ENCODE data around the gene SUPV3L1.
"Not testable (repeated sequence)": the region's sequence is repeated elsewhere in the genome, so short reads cannot be mapped to it uniquely, and the experiment has no call there.

Gene SUPV3L1

GRCh38 chr10:69179743-69180524, at the start of gene SUPV3L1:
TSS of gene SUPV3L1 (plus strand) at chr10:69180234. CDS start at chr10:69180292, 58 bp downstream.
- peak; percentile 78 for DNase-seq

- DNase-seq = no peak
Measured at GRCh38 chr10:69130251-69130650, 49.8 kb upstream of the SUPV3L1 start.

GRCh38 chr10:69139961-69140360, 40.1 kb upstream of the SUPV3L1 start:
- DNase-seq = no peak

- no peak for DNase-seq
Measured at GRCh38 chr10:69141304-69141703, 38.7 kb upstream of the SUPV3L1 start.

- DNase-seq = not testable (repeated sequence)
Measured at GRCh38 chr10:69142074-69142473, 38.0 kb upstream of the SUPV3L1 start.

- DNase-seq = no peak
Measured at GRCh38 chr10:69142983-69143382, 37.1 kb upstream of the SUPV3L1 start.

- no peak for DNase-seq
Measured at GRCh38 chr10:69145329-69145728, 34.7 kb upstream of the SUPV3L1 start.

- no peak for DNase-seq
Measured at GRCh38 chr10:69145864-69146263, 34.2 kb upstream of the SUPV3L1 start.

- no peak for DNase-seq
Measured at GRCh38 chr10:69146759-69147158, 33.3 kb upstream of the SUPV3L1 start.

- DNase-seq = no peak
Measured at GRCh38 chr10:69151984-69152383, 28.1 kb upstream of the SUPV3L1 start.

GRCh38 chr10:69153227-69153626, 26.8 kb upstream of the SUPV3L1 start:
- no peak for DNase-seq

GRCh38 chr10:69160809-69161241, 19.2 kb upstream of the SUPV3L1 start:
- no peak for DNase-seq

GRCh38 chr10:69168493-69168892, 11.5 kb upstream of the SUPV3L1 start:
- DNase-seq = no peak

GRCh38 chr10:69172241-69172982, 7.6 kb upstream of the SUPV3L1 start:
- no peak for DNase-seq

- not testable (repeated sequence) for DNase-seq
Measured at GRCh38 chr10:69175326-69175725, 4.7 kb upstream of the SUPV3L1 start.

- DNase-seq = no peak
Measured at GRCh38 chr10:69176823-69177222, 3.2 kb upstream of the SUPV3L1 start.

- peak; percentile 13 for DNase-seq
Measured at GRCh38 chr10:69179089-69179742, 818 bp upstream of the SUPV3L1 start.

GRCh38 chr10:69180525-69181204, 631 bp downstream of the SUPV3L1 start:
- no peak for DNase-seq

GRCh38 chr10:69181433-69181832, 1.4 kb downstream of the SUPV3L1 start:
- no peak for DNase-seq

- DNase-seq = no peak
Measured at GRCh38 chr10:69182005-69182404, 2.0 kb downstream of the SUPV3L1 start.

- no peak for DNase-seq
Measured at GRCh38 chr10:69186524-69186923, 6.5 kb downstream of the SUPV3L1 start.

GRCh38 chr10:69201045-69201444, 21.0 kb downstream of the SUPV3L1 start:
- no peak for DNase-seq

- no peak for DNase-seq
Measured at GRCh38 chr10:69202332-69202731, 22.3 kb downstream of the SUPV3L1 start.

Data from activated effector memory CD4-positive, alpha-beta T cell treated with Interleukin-2 at 50 U/mL for 16 hours (primary cell).